ENCODE results near the gene ORC4. TPM values are rescaled to one million over a fixed set of nuclear protein-coding genes. Genes with fewer than 3 reads are reported as not detected.
"Not testable (repeated sequence)": the region's sequence is repeated elsewhere in the genome, so short reads cannot be mapped to it uniquely, and the experiment has no call there.

ORC4 gene
- total and polyA plus RNA-seq, 2 experiments from 2014 or later, result 37.6 to 66.0 TPM

- Histone ChIP-seq H3K4me1 (ENCODE audit: insufficient read depth) (no peaks in the 10 kb centered on the region), H3K4me2 (no peak overlapping the region), H3K36me3 (replicated peaks; ENCODE audit: insufficient read depth, low read depth) (no peaks in the 10 kb centered on the region), H3K27ac (no peak overlapping the region), H3K9me2 (replicated peaks; ENCODE audit: insufficient read depth) (no peaks in the 10 kb centered on the region), H4K20me1 (ENCODE audit: insufficient read depth, poor library complexity, severe bottlenecking) (peaks cover 4% of the 10 kb centered on the region), H3K27me3 (no peaks in the 10 kb centered on the region), H2AFZ (no peak overlapping the region), H3K79me2 (peaks cover 100% of the 10 kb centered on the region), H3K9me3 (ENCODE audit: low read depth) (peaks cover 4% of the 10 kb centered on the region), H3K4me3 (no peak overlapping the region)
- TF ChIP-seq EZH2 (IDR thresholded peaks at IDR 0.05; ENCODE audit: borderline replicate concordance) (no peak), EZH2phosphoT487 (IDR thresholded peaks at IDR 0.05; ENCODE audit: low read depth, severe bottlenecking, unreplicated experiment) (no peak), CTCF (IDR thresholded peaks at IDR 0.05; ENCODE audit: poor library complexity) (no peak)
- no peak for DNase-seq (ENCODE audit: low spot score)
- WGBS (ENCODE audit: low lambda C conversion rate, missing lambda C conversion rate), result 91% methylated on average over 5 of the region's 5 CpGs
These were observed 13.2 kb downstream of the ORC4 start for GRCh38 chr2:148007219-148007900.

GRCh38 chr2:148006249-148007007, 14.1 kb downstream of the ORC4 start:
- H3K79me2 ChIP-seq, result peaks cover 100% of the 10 kb centered on the region
- DNase-seq (ENCODE audit: low spot score), result no peak
- no peak overlapping the region for H3K4me3 ChIP-seq
- H4K20me1 ChIP-seq (ENCODE audit: insufficient read depth, poor library complexity, severe bottlenecking), result peaks cover 4% of the 10 kb centered on the region
- no peaks in the 10 kb centered on the region for H3K4me1 ChIP-seq (ENCODE audit: insufficient read depth)
- no peak overlapping the region for H2AFZ ChIP-seq
- peaks cover 4% of the 10 kb centered on the region for H3K9me3 ChIP-seq (ENCODE audit: low read depth)
- no peak overlapping the region for H3K27ac ChIP-seq
- no peak for TF ChIP-seq CTCF (IDR thresholded peaks at IDR 0.05; ENCODE audit: poor library complexity)
- no peak for TF ChIP-seq EZH2phosphoT487 (IDR thresholded peaks at IDR 0.05; ENCODE audit: low read depth, severe bottlenecking, unreplicated experiment)
- no peak for TF ChIP-seq EZH2 (IDR thresholded peaks at IDR 0.05; ENCODE audit: borderline replicate concordance)
- no peaks in the 10 kb centered on the region for H3K9me2 ChIP-seq (replicated peaks; ENCODE audit: insufficient read depth)
- H3K27me3 ChIP-seq, result no peaks in the 10 kb centered on the region
- 94% methylated on average over 6 of the region's 6 CpGs for WGBS (ENCODE audit: low lambda C conversion rate, missing lambda C conversion rate)
- no peak overlapping the region for H3K4me2 ChIP-seq
- H3K36me3 ChIP-seq (replicated peaks; ENCODE audit: insufficient read depth, low read depth), result no peaks in the 10 kb centered on the region

GRCh38 chr2:148002420-148002819, 18.1 kb downstream of the ORC4 start:
- not testable (repeated sequence) for DNase-seq (ENCODE audit: low spot score); H3K4me1 ChIP-seq (ENCODE audit: insufficient read depth); H3K4me3 ChIP-seq; H4K20me1 ChIP-seq (ENCODE audit: insufficient read depth, poor library complexity, severe bottlenecking); H3K27ac ChIP-seq; H3K4me2 ChIP-seq; H3K36me3 ChIP-seq (replicated peaks; ENCODE audit: insufficient read depth, low read depth); H3K9me2 ChIP-seq (replicated peaks; ENCODE audit: insufficient read depth); H3K27me3 ChIP-seq; H3K9me3 ChIP-seq (ENCODE audit: low read depth); H2AFZ ChIP-seq
- H3K79me2 ChIP-seq, result peaks cover 100% of the 10 kb centered on the region

- WGBS (ENCODE audit: low lambda C conversion rate, missing lambda C conversion rate), result 92% methylated on average over 1 of the region's 1 CpG
These were observed 20.4 kb downstream of the ORC4 start for GRCh38 chr2:148000095-148000494.

More at GRCh38 chr2:148000095-148000494, 20.4 kb downstream of the ORC4 start:
- Histone ChIP-seq H3K36me3 (replicated peaks; ENCODE audit: insufficient read depth, low read depth) (no peaks in the 10 kb centered on the region), H3K4me1 (ENCODE audit: insufficient read depth) (no peaks in the 10 kb centered on the region), H4K20me1 (ENCODE audit: insufficient read depth, poor library complexity, severe bottlenecking) (peaks cover 4% of the 10 kb centered on the region), H2AFZ (no peak overlapping the region), H3K4me2 (no peak overlapping the region), H3K79me2 (peaks cover 99% of the 10 kb centered on the region), H3K9me3 (ENCODE audit: low read depth) (peaks cover 4% of the 10 kb centered on the region), H3K9me2 (replicated peaks; ENCODE audit: insufficient read depth) (no peaks in the 10 kb centered on the region), H3K27me3 (no peaks in the 10 kb centered on the region), H3K4me3 (no peak overlapping the region), H3K27ac (no peak overlapping the region)
- TF ChIP-seq EZH2phosphoT487 (IDR thresholded peaks at IDR 0.05; ENCODE audit: low read depth, severe bottlenecking, unreplicated experiment), result no peak
- TF ChIP-seq EZH2 (IDR thresholded peaks at IDR 0.05; ENCODE audit: borderline replicate concordance), result no peak
- no peak for TF ChIP-seq CTCF (IDR thresholded peaks at IDR 0.05; ENCODE audit: poor library complexity)
- DNase-seq (ENCODE audit: low spot score), result no peak
